Measurements from ENCODE around the gene NACC1. TPM values are rescaled to one million over a fixed set of nuclear protein-coding genes. Genes with fewer than 3 reads are reported as not detected.
A peak's percentile ranks its signal among the peaks of the same experiment; 100 is the strongest.

The NACC1 gene
- total and polyA plus RNA-seq, 2 of the 13 experiments (the other 11 are each of a cell fraction or from before 2014, with no cell fraction given) = 31.8 to 42.3 TPM

DNA sequence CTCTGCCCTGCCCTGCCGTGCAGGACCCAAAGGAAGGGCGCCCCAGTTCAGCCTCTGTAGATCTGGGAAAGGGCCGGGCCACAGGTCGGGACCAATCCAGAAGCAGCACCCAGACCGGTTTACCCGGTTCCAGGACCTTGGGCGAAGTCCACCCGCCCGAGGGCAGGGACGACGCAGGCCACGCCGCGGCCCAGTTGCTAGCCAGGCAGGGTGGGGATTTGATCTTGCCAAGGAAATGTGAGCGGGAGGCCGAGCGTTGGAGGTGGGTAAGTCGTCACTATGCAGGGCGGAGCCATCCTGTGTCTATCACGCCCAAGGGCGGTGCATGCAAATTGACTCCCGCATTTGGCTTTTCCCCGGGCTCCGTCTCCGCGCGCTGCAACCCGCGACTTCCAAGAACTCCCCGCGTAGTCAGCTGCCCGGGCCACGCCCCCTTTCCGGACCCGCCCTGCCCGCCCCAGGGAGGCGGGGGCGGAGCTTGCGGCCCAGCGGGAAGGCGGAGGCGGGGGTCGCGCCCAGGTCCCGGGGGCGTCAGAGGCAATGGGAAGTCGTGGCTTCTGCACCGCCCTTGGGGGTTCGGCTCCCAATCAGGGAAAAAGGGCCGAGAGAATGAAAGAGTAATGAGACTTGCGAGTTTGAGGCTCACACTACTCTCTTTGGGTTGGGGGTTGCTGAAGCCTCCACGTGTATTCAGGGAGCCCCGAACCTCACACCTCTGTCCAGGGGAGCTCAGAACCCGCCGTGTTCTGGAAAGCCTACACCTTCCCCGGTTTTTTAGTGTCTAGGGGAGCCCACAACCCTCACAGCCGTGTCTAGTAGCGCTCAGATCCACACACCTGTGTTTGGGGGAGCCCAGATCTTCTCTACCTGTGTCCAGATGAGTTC is 44.9 kb downstream of the NACC1 start (continued):
- TF ChIP-seq, protein P1, sequence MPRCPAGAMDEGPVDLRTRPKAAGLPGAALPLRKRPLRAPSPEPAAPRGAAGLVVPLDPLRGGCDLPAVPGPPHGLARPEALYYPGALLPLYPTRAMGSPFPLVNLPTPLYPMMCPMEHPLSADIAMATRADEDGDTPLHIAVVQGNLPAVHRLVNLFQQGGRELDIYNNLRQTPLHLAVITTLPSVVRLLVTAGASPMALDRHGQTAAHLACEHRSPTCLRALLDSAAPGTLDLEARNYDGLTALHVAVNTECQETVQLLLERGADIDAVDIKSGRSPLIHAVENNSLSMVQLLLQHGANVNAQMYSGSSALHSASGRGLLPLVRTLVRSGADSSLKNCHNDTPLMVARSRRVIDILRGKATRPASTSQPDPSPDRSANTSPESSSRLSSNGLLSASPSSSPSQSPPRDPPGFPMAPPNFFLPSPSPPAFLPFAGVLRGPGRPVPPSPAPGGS (CRISPR knock-in tag; IDR thresholded peaks at IDR 0.05) = no peak; the same call in 1 of the 2 replicates
- TF ChIP-seq SNAI1 (CRISPR knock-in tag; IDR thresholded peaks at IDR 0.05; ENCODE audit: borderline replicate concordance) (peak; percentile 62), HES4 (CRISPR knock-in tag; IDR thresholded peaks at IDR 0.05; ENCODE audit: borderline replicate concordance) (no peak), CBX5 (CRISPR knock-in tag; IDR thresholded peaks at IDR 0.05; ENCODE audit: borderline replicate concordance) (peak; percentile 81; the same call in 1 of the 2 replicates), KDM4B (CRISPR knock-in tag; IDR thresholded peaks at IDR 0.05) (0 out of 2 replicates have a peak, but pooled peaks have one; percentile 57), YY1 (IDR thresholded peaks at IDR 0.05; ENCODE audit: insufficient read depth, insufficient replicate concordance, low read depth, low read length) (peak; percentile 13), TEAD3 (CRISPR knock-in tag; optimal IDR thresholded peaks at IDR 0.05; ENCODE audit: borderline replicate concordance) (peak; percentile 87), SP1 (IDR thresholded peaks at IDR 0.05) (no peak), SP1 (CRISPR knock-in tag; IDR thresholded peaks at IDR 0.05) (peak; percentile 87), RXRA (CRISPR knock-in tag; IDR thresholded peaks at IDR 0.05) (peak; percentile 92), ZNF850 (CRISPR knock-in tag; conservative IDR thresholded peaks at IDR 0.05) (no peak), HOXA5 (CRISPR knock-in tag; IDR thresholded peaks at IDR 0.05) (no peak), ZMYM4 (CRISPR knock-in tag; IDR thresholded peaks at IDR 0.05) (peak; percentile 79), ZSCAN25 (CRISPR knock-in tag; IDR thresholded peaks at IDR 0.05) (peak; percentile 98), EP300 (IDR thresholded peaks at IDR 0.05; ENCODE audit: low read depth in 2 of 2, low read length in 2 of 2) (no peak; a peak in 1 of 4 replicates), EP300 (CRISPR knock-in tag; IDR thresholded peaks at IDR 0.05; ENCODE audit: borderline replicate concordance) (peak; percentile 67; the same call in 1 of the 2 replicates), MED1 (CRISPR knock-in tag; IDR thresholded peaks at IDR 0.05) (peak; percentile 86), ZNF446 (CRISPR knock-in tag; IDR thresholded peaks at IDR 0.05) (peak; percentile 52; the same call in 1 of the 2 replicates), SNRNP70 (IDR thresholded peaks at IDR 0.05; ENCODE audit: low read depth, low read length) (no peak), ADNP (CRISPR knock-in tag; IDR thresholded peaks at IDR 0.05) (peak; percentile 76; the same call in 1 of the 2 replicates)
- TF ChIP-seq, protein P2, sequence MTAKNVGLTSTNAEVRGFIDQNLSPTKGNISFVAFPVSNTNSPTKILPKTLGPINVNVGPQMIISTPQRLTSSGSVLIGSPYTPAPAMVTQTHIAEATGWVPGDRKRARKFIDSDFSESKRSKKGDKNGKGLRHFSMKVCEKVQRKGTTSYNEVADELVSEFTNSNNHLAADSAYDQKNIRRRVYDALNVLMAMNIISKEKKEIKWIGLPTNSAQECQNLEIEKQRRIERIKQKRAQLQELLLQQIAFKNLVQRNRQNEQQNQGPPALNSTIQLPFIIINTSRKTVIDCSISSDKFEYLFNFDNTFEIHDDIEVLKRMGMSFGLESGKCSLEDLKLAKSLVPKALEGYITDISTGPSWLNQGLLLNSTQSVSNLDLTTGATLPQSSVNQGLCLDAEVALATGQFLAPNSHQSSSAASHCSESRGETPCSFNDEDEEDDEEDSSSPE (CRISPR knock-in tag; IDR thresholded peaks at IDR 0.05) = peak; percentile 83
- TF ChIP-seq, protein P3, sequence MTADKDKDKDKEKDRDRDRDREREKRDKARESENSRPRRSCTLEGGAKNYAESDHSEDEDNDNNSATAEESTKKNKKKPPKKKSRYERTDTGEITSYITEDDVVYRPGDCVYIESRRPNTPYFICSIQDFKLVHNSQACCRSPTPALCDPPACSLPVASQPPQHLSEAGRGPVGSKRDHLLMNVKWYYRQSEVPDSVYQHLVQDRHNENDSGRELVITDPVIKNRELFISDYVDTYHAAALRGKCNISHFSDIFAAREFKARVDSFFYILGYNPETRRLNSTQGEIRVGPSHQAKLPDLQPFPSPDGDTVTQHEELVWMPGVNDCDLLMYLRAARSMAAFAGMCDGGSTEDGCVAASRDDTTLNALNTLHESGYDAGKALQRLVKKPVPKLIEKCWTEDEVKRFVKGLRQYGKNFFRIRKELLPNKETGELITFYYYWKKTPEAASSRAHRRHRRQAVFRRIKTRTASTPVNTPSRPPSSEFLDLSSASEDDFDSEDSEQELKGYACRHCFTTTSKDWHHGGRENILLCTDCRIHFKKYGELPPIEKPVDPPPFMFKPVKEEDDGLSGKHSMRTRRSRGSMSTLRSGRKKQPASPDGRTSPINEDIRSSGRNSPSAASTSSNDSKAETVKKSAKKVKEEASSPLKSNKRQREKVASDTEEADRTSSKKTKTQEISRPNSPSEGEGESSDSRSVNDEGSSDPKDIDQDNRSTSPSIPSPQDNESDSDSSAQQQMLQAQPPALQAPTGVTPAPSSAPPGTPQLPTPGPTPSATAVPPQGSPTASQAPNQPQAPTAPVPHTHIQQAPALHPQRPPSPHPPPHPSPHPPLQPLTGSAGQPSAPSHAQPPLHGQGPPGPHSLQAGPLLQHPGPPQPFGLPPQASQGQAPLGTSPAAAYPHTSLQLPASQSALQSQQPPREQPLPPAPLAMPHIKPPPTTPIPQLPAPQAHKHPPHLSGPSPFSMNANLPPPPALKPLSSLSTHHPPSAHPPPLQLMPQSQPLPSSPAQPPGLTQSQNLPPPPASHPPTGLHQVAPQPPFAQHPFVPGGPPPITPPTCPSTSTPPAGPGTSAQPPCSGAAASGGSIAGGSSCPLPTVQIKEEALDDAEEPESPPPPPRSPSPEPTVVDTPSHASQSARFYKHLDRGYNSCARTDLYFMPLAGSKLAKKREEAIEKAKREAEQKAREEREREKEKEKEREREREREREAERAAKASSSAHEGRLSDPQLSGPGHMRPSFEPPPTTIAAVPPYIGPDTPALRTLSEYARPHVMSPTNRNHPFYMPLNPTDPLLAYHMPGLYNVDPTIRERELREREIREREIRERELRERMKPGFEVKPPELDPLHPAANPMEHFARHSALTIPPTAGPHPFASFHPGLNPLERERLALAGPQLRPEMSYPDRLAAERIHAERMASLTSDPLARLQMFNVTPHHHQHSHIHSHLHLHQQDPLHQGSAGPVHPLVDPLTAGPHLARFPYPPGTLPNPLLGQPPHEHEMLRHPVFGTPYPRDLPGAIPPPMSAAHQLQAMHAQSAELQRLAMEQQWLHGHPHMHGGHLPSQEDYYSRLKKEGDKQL (CRISPR knock-in tag; IDR thresholded peaks at IDR 0.05; ENCODE audit: low read depth) = no peak; the same call in 1 of the 2 replicates

Data from HepG2 (cell line).